ENCODE measurements around the gene ENAH.

ENAH gene

DNA sequence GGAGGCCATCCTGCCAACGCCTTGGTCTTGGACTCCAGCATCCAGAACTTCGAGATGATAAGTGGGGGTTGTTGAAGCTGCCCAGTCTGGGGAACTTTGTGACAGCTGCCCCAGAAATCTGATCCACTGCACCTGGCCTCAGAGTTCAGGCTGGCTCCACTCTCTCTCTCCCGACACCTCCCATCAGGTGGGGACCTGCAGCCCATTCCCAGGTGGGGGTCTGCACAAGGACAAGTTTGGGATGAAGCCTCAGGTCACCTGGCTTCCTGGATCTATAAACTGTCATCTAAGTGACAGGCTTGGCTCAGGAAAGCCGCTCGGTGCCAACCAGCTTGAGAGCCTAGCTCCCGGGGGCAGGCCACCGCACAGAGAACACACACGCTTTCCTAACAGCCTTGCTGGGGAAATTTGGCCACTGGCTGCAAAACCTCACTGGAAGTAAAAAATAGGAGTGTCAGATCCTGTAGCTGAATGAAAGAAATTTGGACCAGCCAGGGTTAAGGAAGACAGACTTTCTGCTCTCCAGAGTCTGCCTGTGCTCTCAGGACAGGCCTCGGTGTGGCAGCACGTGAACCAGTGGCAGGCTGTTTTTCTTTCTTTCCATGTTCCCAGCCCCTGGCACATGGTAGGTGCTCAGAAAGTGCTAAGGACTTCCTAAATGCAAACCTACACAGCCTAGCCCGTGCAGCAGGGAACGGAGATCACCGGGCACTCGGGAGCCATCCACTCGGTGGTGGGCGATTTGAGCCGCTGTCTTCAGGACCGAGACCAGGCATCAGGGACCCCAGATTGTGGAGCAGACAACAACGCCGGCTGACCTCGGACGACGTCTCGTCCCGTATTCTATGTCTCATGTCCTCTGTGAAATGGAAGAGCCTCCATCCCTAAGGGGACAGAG is 182.5 kb downstream of the ENAH start:
- Mint-ChIP-seq H3K4me1 (peaks cover 40% of the 10 kb centered on the region), H3K4me3 (no peak overlapping the region), H3K9me3 (no peaks in the 10 kb centered on the region), H3K36me3 (ENCODE audit: insufficient read depth) (peaks cover 11% of the 10 kb centered on the region), H3K27me3 (no peaks in the 10 kb centered on the region), H3K27ac (ENCODE audit: low read depth) (peak overlapping the region; percentile 65)
- DNase-seq (ENCODE audit: low spot score in 2 of 2) = no peak
- no peak for ATAC-seq (replicated peaks; ENCODE audit: extremely low read depth, poor library complexity, severe bottlenecking)

DNA sequence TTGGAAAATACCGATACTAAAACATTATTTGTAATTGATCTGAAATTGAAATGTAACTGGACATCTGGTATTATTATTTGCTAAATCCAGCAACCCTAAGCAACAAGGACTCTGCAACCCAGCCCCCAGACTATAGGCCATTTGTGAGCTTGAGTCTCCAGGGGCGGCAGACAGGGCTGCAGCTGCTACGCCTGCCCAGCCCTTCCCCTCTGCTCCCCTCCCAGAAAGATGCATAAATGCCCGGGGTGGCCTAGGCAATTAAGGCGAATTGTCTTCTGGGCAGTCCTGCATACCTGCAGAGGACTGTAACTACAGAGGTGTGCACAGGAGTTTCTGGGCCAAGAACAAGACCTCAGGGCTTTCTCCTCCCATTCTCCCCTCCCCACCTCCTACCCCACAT is 183.9 kb downstream of the ENAH start:
- H3K9me3 Mint-ChIP-seq = no peaks in the 10 kb centered on the region
- H3K4me3 Mint-ChIP-seq = peak overlapping the region; percentile 86
- peak overlapping the region; percentile 97 for H3K27ac Mint-ChIP-seq (ENCODE audit: low read depth)
- DNase-seq (ENCODE audit: low spot score in 2 of 2) (no peak), ATAC-seq (replicated peaks; ENCODE audit: extremely low read depth, poor library complexity, severe bottlenecking) (no peak)
- peaks cover 47% of the 10 kb centered on the region for H3K4me1 Mint-ChIP-seq
- H3K27me3 Mint-ChIP-seq = no peaks in the 10 kb centered on the region
- H3K36me3 Mint-ChIP-seq (ENCODE audit: insufficient read depth) = peaks cover 11% of the 10 kb centered on the region

DNA sequence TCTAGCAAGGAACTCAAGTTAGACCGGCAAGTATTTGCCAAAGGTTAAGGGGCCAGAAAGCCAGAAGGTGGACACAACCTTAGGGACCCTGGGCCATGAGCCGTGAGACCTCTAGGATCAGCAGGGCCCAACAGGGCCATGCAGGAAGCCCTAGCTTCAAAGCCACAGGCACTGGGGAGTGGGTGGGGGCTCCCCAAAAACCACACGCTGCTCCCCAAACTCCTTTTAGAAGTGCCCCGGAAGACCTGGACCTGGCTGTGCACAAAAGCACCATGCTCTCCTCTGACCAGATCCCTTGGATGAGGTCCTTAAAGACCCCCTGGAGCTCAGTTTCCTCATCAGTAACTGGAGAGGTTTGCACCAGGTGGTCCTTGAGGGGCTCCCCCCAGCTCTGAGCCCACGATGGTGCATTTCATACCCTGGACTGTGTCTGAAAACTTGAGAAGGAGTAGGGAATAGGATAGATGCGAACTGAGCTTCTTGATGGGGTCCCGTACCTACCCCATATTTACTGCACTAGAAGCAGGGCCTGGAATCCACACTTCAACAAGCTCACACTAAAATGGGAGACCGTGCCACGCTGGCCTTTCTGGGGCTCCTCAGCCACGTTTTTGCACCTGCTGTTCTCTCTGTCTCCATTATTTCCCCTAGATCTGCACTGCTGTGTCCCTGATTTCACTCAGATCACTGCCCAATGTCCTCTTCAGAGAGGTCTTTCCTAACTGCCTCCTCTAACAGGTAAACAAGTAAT is 184.5 kb downstream of the ENAH start:
- Mint-ChIP-seq H3K9me3 (no peaks in the 10 kb centered on the region), H3K27ac (ENCODE audit: low read depth) (peak overlapping the region; percentile 97), H3K36me3 (ENCODE audit: insufficient read depth) (peaks cover 12% of the 10 kb centered on the region), H3K4me1 (peaks cover 51% of the 10 kb centered on the region), H3K27me3 (no peaks in the 10 kb centered on the region), H3K4me3 (peak overlapping the region; percentile 86)
- ATAC-seq (replicated peaks; ENCODE audit: extremely low read depth, poor library complexity, severe bottlenecking) = no peak
- DNase-seq (ENCODE audit: low spot score in 2 of 2) = no peak

DNA sequence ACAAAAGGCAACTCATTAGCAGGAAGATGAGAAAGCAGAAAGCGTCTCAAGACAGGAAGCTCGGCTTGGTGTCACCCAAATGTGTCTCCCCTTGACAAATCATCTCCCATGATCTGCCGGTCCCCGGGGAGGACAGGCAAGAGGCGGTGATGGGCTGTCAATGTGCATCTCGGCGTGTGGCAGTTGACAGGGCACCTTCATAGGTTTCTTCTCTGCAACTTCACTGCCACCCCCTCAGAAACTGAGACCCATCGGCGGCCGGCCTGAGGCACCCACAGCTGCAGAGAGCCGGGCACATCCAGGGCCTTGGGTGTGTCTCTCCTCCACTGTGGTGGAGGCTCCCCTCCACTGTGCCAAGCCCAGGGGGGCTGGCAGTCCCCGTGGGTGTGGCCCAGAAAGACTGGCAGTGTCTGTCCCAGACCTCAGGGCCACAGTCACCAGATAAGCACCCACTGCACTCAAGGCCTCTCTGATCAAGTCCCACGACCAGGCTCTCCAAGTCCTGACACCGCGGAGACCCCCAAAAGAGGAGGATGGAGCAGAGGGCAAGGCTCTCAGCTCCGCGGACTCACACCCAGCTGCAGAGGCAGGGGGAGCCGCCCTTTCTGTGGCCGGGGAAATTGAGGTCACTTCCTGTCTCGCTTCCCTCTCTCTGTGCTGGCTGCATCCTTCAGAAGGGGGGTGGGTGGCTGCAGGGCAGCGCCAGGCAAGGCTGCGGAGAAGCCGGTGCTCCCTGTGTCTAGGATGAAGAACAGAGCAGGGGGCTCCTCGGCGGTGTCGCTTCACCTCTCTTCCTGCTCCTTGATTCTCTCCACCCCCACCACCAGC is 185.5 kb downstream of the ENAH start:
- peaks cover 58% of the 10 kb centered on the region for H3K4me1 Mint-ChIP-seq
- H3K27me3 Mint-ChIP-seq = no peaks in the 10 kb centered on the region
- peak overlapping the region; percentile 97 for H3K27ac Mint-ChIP-seq (ENCODE audit: low read depth)
- DNase-seq (ENCODE audit: low spot score in 2 of 2) (peak; percentile 64 to 78), ATAC-seq (replicated peaks; ENCODE audit: extremely low read depth, poor library complexity, severe bottlenecking) (peak; percentile 88)
- peaks cover 12% of the 10 kb centered on the region for H3K36me3 Mint-ChIP-seq (ENCODE audit: insufficient read depth)
- no peaks in the 10 kb centered on the region for H3K9me3 Mint-ChIP-seq
- peak overlapping the region; percentile 86 for H3K4me3 Mint-ChIP-seq

DNA sequence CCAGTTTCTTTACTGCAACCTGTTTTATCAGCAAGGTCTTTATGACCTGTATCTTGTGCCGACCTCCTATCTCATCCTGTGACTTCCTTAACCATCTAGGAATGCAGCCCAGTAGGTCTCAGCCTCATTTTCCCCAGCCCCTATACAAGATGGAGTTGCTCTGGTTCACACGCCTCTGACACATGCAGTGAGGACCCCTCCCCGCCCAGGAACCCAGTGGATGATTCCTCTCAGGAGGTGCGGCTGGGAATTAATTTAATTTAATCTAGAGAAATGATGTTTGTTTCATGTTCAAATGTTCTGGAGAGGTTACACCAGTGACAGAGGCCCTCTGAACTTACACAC is 186.1 kb downstream of the ENAH start:
- H3K36me3 Mint-ChIP-seq (ENCODE audit: insufficient read depth) = peaks cover 12% of the 10 kb centered on the region
- H3K27me3 Mint-ChIP-seq = no peaks in the 10 kb centered on the region
- H3K9me3 Mint-ChIP-seq = no peaks in the 10 kb centered on the region
- no peak for ATAC-seq (replicated peaks; ENCODE audit: extremely low read depth, poor library complexity, severe bottlenecking)
- peak overlapping the region; percentile 97 for H3K27ac Mint-ChIP-seq (ENCODE audit: low read depth)
- H3K4me1 Mint-ChIP-seq = peaks cover 62% of the 10 kb centered on the region
- no peak for DNase-seq (ENCODE audit: low spot score in 2 of 2)
- peak overlapping the region; percentile 86 for H3K4me3 Mint-ChIP-seq

DNA sequence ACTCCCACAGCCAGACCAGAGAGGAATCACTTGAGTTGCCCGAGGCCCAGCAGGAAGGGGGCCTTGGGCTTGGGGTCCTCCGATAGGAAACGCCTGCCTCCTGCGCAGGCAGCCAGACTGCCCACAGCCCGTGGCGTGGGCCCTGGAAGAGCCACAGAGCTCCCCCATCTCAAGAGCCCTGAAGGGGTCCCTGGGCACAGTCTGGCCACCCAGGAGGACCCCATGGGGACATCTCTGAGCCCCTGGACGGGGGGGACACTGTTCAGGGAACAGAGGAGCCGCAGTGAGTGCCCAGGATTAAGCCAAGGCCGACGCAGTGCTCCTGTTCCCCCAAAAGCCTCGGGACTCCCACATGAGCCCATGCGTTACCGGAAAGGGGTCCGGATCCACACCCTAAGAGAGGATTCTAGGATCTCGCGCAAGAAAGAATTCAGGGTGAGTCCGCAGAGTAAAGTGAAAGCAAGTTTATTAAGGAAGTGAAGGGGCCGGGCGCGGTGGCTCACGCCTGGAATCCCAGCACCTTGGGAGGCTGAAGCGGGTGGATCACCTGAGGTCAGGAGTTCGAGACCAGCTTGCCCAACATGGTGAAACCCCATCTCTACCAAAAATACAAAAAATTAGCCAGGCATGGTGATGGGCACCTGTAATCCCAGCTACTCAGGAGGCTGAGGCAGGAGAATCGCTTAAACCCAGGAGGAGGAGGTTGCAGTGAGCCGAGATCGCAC is 187.0 kb downstream of the ENAH start:
- H3K4me3 Mint-ChIP-seq = peak overlapping the region; percentile 86
- ATAC-seq (replicated peaks; ENCODE audit: extremely low read depth, poor library complexity, severe bottlenecking) = no peak
- H3K36me3 Mint-ChIP-seq (ENCODE audit: insufficient read depth) = peaks cover 12% of the 10 kb centered on the region
- peaks cover 71% of the 10 kb centered on the region for H3K4me1 Mint-ChIP-seq
- H3K27ac Mint-ChIP-seq (ENCODE audit: low read depth) = peak overlapping the region; percentile 97
- no peak for DNase-seq (ENCODE audit: low spot score in 2 of 2)
- H3K9me3 Mint-ChIP-seq = no peaks in the 10 kb centered on the region
- no peaks in the 10 kb centered on the region for H3K27me3 Mint-ChIP-seq

DNA sequence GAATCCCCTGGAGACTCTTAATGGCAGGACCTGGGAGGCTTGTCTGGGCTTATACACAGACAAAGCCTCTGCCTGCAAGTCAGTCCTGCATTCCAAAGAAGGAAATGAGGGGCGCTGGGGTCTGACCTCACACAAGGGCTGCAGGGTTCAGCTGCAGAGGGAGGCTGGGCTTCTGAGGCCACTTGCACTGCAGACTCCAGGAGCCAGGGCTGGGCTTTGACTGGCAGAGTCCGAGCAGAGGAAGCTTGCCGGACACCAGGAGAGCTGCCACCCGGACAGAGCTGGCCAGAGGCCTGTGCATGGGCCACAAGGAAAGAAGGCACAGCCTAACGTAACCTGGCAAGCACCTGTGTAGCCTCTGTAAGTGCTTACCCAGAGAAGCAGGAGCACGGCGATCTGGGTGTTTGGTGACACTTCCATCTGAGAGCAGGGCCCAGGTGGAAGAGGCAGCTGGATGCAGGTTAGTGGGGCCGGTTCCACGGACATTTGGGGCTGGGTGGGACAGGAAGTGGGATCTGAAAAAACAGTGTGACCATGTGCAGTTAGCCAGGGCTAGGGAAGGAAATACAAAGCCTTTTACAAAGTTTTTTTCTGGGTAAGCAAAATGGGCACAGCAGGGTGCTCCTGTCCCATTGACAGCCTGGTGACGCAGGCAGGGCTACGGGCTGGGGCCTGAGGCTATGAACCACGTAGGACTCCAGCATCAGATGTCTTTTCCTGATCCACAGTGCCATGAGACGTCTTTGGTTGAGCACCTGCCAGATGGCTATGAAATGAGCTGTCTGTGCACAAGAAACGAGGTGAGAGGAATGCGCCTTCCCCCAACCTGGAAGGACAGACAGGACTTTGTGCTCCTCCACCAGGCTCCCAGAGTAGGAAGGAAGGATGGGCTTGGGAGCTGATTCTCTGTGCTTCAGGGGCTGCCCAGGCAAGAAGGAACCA is 187.8 kb downstream of the ENAH start:
- Mint-ChIP-seq H3K4me1 (peaks cover 77% of the 10 kb centered on the region), H3K27ac (ENCODE audit: low read depth) (peak overlapping the region; percentile 97), H3K9me3 (no peaks in the 10 kb centered on the region), H3K36me3 (ENCODE audit: insufficient read depth) (peaks cover 14% of the 10 kb centered on the region), H3K4me3 (peak overlapping the region; percentile 13), H3K27me3 (no peaks in the 10 kb centered on the region)
- DNase-seq (ENCODE audit: low spot score in 2 of 2) (no peak), ATAC-seq (replicated peaks; ENCODE audit: extremely low read depth, poor library complexity, severe bottlenecking) (no peak)

DNA sequence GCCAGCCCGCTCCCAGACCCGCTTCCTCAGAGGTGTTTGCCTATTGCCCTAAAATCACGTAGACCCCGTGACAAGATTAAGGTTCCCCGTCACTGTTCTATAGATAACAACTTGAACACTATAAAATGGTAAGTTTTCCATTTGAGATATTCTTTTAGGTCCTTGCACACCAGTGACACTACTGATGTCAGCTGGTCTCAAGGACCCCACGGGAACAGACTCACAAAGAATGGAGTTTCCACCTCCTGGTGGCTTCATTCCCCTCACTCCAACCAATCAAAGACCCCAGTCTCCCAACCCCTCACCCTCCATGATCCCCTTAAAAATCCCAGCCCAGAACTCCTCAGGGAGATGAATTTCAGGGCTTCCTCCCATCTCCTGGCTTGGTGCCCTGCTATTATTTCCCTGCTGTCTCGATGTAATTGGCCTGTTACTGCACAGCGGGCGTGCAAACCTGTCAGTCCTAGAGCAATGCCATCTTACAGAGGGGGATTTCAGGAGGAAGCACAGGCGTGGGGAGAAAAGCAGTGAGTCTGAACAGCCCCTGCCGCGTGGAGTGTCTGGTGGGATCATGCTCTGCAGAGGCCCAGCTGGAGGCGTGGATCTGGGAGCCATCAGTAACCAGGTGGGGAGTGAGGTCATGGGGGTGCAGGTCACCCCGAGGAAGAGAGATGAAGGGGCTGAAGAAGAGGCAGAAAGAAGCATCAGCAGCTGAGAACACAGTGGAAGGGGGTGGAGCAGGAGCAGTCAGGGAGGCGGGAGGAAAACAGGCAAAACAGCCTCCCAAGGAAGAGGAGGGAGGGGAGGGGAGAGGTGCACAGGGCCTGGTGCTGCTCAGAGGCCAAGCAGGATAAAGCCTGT is 190.0 kb downstream of the ENAH start:
- peak overlapping the region; percentile 59 for H3K27ac Mint-ChIP-seq (ENCODE audit: low read depth)
- ATAC-seq (replicated peaks; ENCODE audit: extremely low read depth, poor library complexity, severe bottlenecking) = no peak
- peaks cover 77% of the 10 kb centered on the region for H3K4me1 Mint-ChIP-seq
- no peaks in the 10 kb centered on the region for H3K27me3 Mint-ChIP-seq
- no peak for DNase-seq (ENCODE audit: low spot score in 2 of 2)
- H3K4me3 Mint-ChIP-seq = peak overlapping the region; percentile 21
- H3K36me3 Mint-ChIP-seq (ENCODE audit: insufficient read depth) = peaks cover 16% of the 10 kb centered on the region
- H3K9me3 Mint-ChIP-seq = no peaks in the 10 kb centered on the region

DNA sequence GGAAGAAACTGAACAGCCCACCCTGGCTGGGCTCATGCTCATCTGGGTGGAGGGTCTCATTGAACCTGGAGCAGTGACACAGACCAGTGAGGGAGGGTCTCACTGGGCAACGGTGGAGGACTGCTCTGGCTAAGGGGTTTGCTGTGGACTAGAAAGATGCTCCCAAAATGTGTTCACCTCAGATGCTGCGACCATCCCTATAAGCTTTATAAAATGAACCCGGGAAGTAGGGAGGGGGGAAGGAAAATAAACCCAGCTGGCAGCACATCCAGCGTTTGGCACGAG is 190.6 kb downstream of the ENAH start:
- peak overlapping the region; percentile 21 for H3K4me3 Mint-ChIP-seq
- peaks cover 72% of the 10 kb centered on the region for H3K4me1 Mint-ChIP-seq
- peaks cover 11% of the 10 kb centered on the region for H3K36me3 Mint-ChIP-seq (ENCODE audit: insufficient read depth)
- ATAC-seq (replicated peaks; ENCODE audit: extremely low read depth, poor library complexity, severe bottlenecking) (no peak), DNase-seq (ENCODE audit: low spot score in 2 of 2) (no peak)
- no peaks in the 10 kb centered on the region for H3K27me3 Mint-ChIP-seq
- H3K9me3 Mint-ChIP-seq = no peaks in the 10 kb centered on the region
- H3K27ac Mint-ChIP-seq (ENCODE audit: low read depth) = peak overlapping the region; percentile 59

DNA sequence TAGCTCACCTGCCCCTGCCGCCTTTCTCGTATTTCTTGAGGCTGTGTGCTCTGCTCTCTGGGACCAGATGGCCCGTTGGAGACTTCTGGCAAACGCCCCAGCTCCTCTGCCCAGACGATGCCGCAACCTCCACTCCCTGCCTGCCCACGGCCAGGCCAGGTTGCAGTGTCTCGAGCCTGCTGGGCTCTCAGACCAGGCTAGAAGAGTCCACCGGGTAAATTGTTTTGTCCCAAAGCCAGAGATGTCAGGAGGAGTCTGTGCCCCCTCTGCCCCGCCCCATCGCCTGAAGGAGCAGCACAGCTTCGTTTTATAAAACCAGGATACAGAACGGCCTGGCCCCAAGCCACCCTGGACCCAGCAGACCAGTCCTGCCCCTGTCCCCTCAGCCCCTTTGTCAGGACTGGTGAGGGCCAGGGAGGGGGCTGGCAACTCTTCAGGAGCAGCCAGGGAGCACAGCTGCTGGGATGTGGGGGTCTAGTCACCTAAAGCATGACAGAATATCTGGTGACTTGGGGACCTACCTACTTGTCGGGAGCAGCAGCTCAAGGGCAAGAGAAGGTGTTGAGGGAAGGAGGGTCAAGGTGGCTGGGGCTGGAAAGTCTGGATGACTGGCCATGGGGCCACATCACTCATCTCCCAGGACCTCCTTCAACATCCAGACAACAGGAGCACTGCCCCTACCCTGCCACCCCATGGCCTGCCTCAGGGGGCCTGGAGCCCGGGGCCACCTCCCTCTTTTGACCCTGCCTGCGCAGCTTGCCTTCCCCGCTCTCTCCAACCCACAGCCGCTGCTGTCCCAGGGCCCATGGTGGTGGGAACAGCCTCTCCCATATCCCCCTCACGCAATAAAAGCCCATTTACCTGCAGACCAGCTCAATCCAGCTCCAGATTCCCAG is 191.1 kb downstream of the ENAH start:
- Mint-ChIP-seq H3K9me3 (no peaks in the 10 kb centered on the region), H3K4me3 (peak overlapping the region; percentile 21), H3K27ac (ENCODE audit: low read depth) (peak overlapping the region; percentile 64), H3K4me1 (peaks cover 66% of the 10 kb centered on the region), H3K27me3 (no peaks in the 10 kb centered on the region), H3K36me3 (ENCODE audit: insufficient read depth) (peaks cover 6% of the 10 kb centered on the region)
- ATAC-seq (replicated peaks; ENCODE audit: extremely low read depth, poor library complexity, severe bottlenecking) (no peak), DNase-seq (ENCODE audit: low spot score in 2 of 2) (no peak)
